HL-60/S4 treated with retinoic acid at 250 ng/mL for 4 days and 3 days (cell line): ENCODE measurements around the gene FDXR.

Source experiments
- in situ Hi-C: fragments of 300-500 bp; cut with MboI; formaldehyde crosslinking; loops from 2 replicates; pipeline ENCODE4 v1.7.0; 2022; ENCODE audit warnings: low sequenced_read_pairs

The FDXR gene

GRCh38 chr17:74900208-74900607 is 27.4 kb upstream of the FDXR start:
- in situ Hi-C loops, result no loop called here

- in situ Hi-C loops, result no loop called here
Measured at GRCh38 chr17:74898376-74898946, 25.7 kb upstream of the FDXR start.

GRCh38 chr17:74893936-74894671 is 21.3 kb upstream of the FDXR start:
- in situ Hi-C loops, result no loop called here

- in situ Hi-C loops, result no loop called here
Measured at GRCh38 chr17:74892974-74893911, 20.4 kb upstream of the FDXR start, which contains the start of gene FADS6. Gene FADS6 (minus strand): TSS chr17:74893633. CDS start chr17:74893595, 38 bp downstream.

DNA sequence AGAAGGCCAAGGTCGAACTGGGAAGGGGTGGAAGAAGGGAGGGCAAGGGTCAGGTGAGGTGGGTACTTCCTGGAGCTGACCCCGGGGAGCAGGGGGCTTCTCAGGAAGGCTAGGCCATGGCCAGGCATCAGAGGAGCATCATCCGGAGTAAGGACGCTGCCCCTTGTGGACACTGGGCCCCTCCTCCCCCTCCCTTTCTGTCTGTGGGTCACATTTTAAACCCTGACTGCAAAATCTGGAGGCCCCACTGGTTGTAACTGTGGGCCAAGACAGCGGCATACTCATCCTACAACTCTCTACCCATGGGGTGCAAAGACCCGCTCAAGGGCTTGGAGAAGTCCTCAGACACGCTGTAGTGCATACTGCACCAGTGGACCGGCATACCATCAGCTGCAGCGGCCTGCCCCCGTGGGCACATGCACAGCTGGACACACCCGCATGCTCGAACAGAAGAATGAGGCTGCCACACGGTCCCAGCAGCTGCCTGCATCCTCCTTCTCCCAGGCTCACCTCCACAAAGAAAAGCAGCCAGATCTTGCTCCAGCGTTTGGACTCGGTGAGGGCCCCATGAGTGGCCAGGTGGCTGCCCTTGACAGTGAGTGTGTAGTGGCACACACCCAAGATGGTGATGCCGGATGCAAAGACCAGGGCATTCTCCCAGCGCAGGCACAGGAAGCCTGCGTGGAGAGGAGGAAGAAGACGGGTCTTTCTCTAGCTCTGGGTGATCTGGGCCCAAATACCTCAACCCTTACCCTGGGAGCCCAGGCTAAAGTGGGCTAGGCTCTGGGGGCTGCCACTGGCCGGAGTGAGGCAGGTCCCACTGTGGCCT is 19.4 kb upstream of the FDXR start:
- in situ Hi-C loops, result no loop called here

DNA sequence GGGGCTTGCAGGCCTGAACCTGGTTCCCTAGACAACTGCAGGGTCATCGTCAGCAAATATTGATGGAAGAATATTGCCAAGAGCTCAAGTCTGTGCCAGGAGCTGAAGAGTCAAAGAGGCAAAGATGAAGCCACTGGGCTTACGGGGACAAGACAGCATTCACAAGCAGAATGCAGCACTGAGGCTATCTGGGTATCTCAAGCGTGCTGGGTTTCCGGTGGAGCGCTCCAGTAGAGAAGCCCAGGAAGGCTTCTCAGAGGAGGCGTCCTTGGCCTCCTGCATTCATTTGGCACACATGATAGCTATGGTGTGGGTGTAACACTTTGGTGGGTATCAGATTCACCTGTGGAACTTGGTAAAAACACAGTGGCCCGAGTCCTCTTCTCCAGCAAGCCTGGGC is 17.8 kb upstream of the FDXR start:
- in situ Hi-C loops, result no loop called here

DNA sequence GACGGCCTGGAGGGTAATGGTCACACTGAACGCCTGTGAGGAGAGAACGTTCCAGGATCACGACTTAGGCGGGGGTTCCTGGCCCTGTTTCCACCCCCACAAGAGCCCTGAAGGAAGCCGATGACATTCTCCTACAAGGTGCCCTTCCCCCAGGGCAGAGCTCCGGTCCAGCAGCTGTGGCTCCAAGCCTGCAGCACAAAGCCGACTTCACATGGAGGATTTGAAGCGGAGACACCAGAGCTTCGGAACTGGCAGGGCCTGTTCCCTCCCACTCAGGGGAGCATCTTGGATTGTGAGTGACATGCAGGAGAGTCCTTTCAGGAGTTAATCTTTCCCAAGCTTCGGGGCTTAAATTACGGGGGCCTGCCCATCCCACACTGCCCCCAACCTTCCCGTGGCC is 15.7 kb upstream of the FDXR start:
- in situ Hi-C loops, result no loop called here

DNA sequence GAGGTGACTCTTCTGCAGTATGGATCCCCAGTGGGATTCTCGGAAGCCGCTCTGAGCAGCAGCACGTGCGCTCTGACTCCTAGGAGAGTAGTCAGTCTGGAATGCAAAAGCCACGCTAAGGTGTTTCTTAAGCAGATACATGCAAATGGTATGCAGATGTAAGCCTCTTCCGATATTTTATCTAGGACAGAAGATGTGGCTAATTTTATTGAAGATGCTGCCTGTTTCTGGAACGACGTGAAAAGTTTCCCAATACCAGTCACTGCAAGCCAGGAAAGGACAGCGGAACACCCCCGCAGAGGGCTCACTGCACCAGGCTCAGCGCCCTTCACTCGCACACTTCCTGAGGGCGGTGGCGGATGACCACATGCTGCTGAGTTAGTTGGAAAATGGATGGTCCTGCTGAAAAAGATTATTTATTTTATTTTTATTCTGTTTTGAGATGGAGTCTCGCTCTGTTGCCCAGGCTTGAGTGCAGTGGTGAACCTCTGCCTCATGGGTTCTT is 10.5 kb upstream of the FDXR start:
- in situ Hi-C loops, result no loop called here

DNA sequence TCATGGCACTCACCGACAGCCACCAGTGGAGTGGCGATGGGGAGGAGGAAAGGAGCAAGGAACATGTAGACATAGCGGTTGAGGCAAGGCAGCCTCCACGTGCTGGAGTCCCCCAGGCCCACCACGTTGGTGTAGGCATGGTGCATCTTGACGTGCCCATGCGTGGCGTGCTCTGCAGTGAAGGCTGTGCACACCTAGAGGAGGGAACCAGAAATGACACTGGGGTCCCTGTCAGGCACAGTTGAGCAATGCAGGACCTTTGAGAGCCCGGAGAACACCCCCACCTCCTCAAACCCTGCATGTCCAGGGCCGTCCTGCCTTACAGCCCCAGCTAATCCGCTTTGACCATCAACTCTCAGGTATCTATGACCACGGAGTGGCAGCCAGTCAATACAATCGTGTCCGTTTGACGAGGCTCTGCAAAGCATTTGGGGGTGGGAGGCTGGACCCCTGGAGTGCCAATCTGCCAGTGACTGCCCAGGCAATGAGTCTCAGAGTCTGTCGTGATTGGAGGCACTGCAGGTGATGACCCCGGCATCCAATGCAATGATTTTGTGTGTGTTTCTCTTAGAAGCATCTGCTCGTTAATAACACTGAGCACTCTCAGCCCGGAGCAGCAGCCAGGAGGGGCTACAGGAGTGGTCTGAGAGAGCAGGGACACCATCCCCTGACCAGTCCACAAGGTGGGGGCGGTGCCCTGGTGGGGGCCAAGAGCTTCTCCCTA is 9.9 kb upstream of the FDXR start:
- in situ Hi-C loops, result no loop called here

DNA sequence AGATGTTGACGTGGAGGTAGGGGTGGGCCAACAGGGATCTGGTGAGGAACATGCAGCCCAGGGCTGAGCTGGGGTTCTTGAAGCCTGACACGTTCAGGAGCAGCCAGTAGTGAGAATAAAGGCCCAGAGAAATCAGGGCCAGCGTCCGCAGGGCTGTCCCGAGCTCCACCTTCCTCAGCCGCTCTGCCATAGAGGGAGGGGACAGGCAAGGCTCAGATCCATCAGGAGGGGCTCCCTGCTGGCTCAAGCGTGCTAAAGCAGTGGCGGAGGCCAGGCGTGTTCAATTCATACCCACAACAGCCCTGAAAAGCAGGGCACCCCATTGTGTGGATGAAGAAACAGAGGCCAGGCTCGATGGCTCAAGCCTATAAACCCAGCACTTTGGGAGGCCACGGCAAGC is 8.3 kb upstream of the FDXR start:
- in situ Hi-C loops, result no loop called here

GRCh38 chr17:74879308-74879707 is 6.5 kb upstream of the FDXR start:
- in situ Hi-C loops, result no loop called here

GRCh38 chr17:74878658-74879057 is 5.9 kb upstream of the FDXR start:
- in situ Hi-C loops, result no loop called here

DNA sequence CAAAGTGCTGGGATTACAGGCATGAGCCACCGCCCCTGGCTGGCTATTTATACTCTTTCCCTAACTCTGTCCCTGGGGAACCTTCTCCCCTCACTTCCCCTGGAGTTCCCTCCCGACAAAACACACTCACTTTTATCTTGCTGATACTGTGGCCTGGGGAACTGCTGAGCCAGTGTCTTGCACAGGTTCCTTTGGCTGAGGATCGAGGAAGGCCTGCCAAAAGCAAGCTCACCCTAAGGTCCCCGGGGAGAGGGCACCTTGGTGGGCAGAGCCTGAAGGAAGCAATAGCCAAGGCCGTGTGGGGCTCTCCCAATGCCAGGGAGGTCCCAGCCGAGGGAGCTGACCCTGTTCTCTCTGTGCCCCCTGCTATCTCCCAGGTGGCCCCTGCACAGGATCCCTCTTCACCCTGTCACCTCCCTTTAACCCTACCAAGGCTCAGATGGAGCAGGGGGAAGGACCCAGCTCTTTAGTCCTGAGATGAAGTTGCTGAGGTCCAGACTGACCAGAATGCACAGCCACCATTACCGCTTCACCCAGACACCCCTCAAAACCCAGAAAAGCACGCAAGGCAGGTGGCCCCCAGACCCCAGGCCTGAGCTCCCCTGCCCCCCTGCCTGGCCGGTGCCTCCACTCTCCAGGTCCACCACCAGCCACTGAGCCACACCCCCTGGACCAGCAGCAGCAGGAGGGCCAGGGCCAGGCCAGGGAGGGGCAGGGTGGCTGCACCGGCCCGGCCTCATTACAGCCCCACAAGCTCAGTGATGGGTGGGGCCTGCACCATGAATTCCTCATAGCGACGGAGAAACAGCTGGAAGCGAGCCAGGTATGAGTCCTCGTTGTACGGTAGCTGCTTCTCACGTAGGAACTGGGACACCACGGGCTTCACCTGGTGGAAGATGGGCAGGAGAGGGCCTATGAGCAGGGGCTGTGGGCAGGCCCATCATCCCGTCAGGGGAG is 5.1 kb upstream of the FDXR start:
- in situ Hi-C loops, result no loop called here

DNA sequence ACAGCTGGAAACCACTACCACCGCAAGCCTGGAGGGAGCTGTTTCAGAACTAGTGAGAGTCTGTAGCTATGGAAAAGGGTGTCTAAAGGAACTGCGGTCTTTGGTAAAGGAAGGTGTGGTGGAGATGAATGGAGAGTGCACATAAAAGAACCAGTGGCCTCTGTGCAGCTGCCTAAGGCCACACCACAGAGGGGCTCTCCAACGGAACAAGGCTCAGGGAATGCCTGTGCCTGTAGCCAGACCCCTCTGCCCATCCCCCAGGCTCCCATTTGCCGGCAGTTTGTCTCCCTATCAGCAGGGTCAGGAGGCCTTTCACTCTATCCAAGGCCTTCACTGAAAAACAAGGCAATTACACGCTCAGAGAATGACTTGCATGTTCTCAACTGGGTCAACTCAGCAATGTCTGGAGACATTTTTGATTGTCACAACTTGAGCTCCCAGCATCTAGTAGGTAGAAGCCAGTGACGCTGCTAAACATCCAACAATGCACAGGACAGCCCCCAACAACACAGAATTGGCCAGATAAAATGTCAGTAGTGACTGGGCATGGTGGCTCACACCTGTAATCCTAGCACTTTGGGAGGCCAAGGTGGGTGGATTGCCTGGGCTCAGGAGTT is 3.3 kb upstream of the FDXR start:
- in situ Hi-C loops, result no loop called here

GRCh38 chr17:74875155-74875976 is 2.6 kb upstream of the FDXR start:
- in situ Hi-C loops, result no loop called here

DNA sequence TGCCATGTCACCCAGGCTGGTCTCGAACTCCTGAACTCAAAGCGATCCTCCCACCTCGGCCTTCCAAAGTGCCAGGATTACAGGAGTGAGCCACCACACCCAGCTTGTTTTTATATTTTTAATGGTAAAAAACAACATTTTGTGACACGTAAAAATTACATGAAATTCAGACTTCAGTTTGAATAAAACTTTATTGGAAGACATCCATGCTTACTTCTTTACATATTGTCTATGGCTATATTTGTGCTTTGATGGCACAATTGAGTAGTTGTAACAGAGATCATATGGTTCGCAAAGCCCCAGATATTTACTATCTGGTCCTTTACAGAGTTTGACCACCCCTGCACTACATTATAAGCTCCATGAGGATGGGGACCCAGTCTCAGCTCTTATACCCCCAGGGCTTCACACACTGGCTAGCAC is 1.8 kb upstream of the FDXR start:
- in situ Hi-C loops, result no loop called here

GRCh38 chr17:74873874-74874614 is 1.2 kb upstream of the FDXR start:
- in situ Hi-C loops, result no loop called here
